Glutamatergic neuron (in vitro differentiated cells): Measurements from ENCODE around the gene CLBA1. TPM values are rescaled to one million over a fixed set of nuclear protein-coding genes. Genes with fewer than 3 reads are reported as not detected.
A peak's percentile ranks its signal among the peaks of the same experiment; 100 is the strongest.

Source experiments
- DNase-seq: peaks from one replicate; pipeline ENCODE4 v3.0.0; 2022
- H3K27ac Mint-ChIP-seq: one replicate; pipeline ENCODE4 v1.8.0; 2020; ENCODE audit warnings: mild to moderate bottlenecking, mixed read lengths, inconsistent platforms; ENCODE audit not compliant: unreplicated experiment
- H3K27me3 Mint-ChIP-seq: one replicate; pipeline ENCODE4 v1.8.0; 2020; ENCODE audit warnings: mild to moderate bottlenecking, moderate library complexity, mixed read lengths, inconsistent platforms; ENCODE audit not compliant: unreplicated experiment
- H3K36me3 Mint-ChIP-seq: one replicate; pipeline ENCODE4 v1.8.0; 2020; ENCODE audit warnings: mild to moderate bottlenecking, mixed read lengths, inconsistent platforms; ENCODE audit not compliant: unreplicated experiment
- H3K4me1 Mint-ChIP-seq: one replicate; pipeline ENCODE4 v1.8.0; 2020; ENCODE audit warnings: mild to moderate bottlenecking, low read depth, mixed read lengths, inconsistent platforms; ENCODE audit not compliant: unreplicated experiment
- H3K4me3 Mint-ChIP-seq: one replicate; pipeline ENCODE4 v1.8.0; 2020; ENCODE audit warnings: mild to moderate bottlenecking, mixed read lengths, inconsistent platforms; ENCODE audit not compliant: unreplicated experiment
- H3K9me3 Mint-ChIP-seq: one replicate; pipeline ENCODE4 v1.8.0; 2020; ENCODE audit warnings: mild to moderate bottlenecking, moderate library complexity, mixed read lengths, inconsistent platforms; ENCODE audit not compliant: unreplicated experiment
- total RNA-seq: library from RNA; stranded (reverse); fragmentation: NEBNext Ultra II Directional; extraction: Animal tissue kit (Norgen Biotek cat#: 25700); gene quantifications from one replicate; pipeline ENCODE4 v1.2.1, GENCODE V29; 2021; ENCODE audit not compliant: unreplicated experiment
- TF ChIP-seq, protein P1 (sequence below): fragments of 200-600 bp; sonication (generic); IDR thresholded peaks from one replicate; pipeline ENCODE4 v1.5.0; 2021; ENCODE audit not compliant: partially characterized antibody, unreplicated experiment

CLBA1 gene
- total RNA-seq, 1 donor from 2014 or later = 5.9 TPM

DNA sequence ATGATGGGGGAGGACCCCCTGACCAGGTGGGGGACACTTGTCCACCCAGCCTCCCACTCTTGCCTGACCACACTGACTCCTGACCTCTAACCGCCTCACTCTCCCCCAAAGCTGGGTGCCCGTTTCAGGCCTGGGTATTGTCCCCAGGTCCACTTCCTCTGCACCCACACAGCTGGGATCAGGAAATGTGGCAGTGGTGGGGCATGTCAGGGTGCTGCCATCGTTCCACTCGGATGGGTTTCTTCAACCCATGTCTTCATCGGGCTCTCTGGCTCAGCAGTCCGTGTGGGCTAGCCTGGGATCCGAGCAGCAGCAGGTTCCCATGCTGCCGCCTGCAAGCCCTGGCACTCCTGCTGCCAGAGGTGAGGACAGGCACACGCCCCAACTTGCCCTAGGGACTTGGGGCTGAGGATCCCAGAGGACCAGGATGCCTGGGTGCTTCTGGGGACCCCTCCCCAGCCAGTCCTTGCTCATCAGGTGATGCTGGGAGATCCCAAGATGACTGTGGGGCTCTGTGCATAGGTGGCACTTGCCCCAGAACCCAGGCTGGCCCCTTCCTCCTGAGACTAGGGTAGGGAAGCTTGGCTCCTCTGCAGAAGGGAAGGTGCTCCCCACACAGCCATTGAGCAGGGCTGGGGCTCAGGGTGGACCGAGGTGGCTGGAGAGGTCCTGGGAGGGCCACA lies 2.9 kb upstream of the CLBA1 start:
- no peak for DNase-seq
- H3K27me3 Mint-ChIP-seq = peaks cover 18% of the 10 kb centered on the region
- peaks cover 3% of the 10 kb centered on the region for H3K4me1 Mint-ChIP-seq
- no peak overlapping the region for H3K4me3 Mint-ChIP-seq
- no peak overlapping the region for H3K27ac Mint-ChIP-seq
- H3K36me3 Mint-ChIP-seq = no peaks in the 10 kb centered on the region
- peaks cover 14% of the 10 kb centered on the region for H3K9me3 Mint-ChIP-seq
- TF ChIP-seq, protein P1, sequence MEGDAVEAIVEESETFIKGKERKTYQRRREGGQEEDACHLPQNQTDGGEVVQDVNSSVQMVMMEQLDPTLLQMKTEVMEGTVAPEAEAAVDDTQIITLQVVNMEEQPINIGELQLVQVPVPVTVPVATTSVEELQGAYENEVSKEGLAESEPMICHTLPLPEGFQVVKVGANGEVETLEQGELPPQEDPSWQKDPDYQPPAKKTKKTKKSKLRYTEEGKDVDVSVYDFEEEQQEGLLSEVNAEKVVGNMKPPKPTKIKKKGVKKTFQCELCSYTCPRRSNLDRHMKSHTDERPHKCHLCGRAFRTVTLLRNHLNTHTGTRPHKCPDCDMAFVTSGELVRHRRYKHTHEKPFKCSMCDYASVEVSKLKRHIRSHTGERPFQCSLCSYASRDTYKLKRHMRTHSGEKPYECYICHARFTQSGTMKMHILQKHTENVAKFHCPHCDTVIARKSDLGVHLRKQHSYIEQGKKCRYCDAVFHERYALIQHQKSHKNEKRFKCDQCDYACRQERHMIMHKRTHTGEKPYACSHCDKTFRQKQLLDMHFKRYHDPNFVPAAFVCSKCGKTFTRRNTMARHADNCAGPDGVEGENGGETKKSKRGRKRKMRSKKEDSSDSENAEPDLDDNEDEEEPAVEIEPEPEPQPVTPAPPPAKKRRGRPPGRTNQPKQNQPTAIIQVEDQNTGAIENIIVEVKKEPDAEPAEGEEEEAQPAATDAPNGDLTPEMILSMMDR = no peak

DNA sequence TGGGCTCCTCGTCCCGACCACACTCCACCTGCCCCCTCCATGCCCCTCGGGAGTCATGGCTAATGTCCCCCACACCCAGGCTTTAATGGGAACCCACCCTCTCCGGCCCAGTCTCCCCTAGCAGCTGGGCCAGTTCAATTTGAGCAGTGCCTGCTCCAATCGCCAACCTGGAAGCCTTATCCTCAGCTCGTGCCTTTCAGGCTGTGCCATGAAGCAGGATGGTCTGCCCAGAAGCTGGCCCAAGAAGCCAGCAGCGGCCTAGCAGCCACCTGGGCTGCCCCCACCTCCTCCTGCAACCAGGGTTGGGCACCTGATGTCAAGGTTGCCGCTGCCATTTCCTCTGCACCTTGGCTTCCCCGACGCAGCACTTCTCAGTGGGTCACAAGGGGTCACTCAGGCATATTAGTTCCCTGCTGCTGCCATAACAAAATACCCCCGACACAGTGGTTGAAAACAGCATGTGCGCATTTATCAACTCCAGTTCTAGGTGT lies 2.3 kb upstream of the CLBA1 start:
- Mint-ChIP-seq H3K36me3 (no peaks in the 10 kb centered on the region), H3K27ac (no peak overlapping the region), H3K9me3 (peaks cover 13% of the 10 kb centered on the region), H3K4me3 (no peak overlapping the region), H3K27me3 (peaks cover 19% of the 10 kb centered on the region), H3K4me1 (peaks cover 3% of the 10 kb centered on the region)
- TF ChIP-seq, protein P1 = no peak
- no peak for DNase-seq

DNA sequence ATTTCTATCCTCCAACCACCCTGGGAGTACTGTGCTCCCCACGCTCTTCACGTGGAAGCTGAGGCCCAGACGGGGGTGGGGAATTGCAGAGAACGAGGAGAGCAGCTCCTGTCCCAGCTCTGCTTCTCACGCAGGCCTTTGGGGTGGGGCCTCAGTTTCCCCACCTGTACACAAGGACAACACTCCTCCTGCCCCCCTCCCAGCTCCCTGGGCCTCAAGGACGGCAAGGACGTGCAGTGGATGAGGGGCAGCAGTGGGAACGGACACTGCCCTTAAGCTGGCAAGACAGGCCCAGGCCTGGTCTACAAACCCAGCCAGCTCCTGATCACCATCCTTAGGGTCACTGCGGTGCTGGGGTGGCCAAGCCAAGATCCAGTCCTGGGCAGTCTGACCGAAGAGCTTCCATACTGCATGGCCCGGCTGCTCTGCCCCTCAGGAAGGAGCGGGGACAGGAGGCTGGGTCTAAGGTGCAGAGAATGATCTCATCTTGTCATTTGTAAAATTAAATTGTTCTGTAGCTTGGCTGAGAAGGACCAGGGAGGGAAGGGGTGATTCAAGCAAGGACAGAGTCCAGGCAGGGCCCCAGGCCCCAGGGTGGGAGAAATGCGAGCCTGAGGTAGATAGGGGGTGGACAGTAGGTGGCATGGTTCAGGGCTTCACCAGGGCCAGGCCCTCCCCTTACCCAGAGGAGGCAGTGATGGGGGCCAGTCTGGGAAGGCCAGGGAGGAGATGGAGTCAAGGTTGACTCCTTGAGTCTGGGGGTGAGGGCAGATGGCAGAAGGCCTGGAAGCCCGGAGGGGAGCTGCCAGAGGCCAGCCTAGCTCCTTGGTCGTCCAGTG lies 1.3 kb upstream of the CLBA1 start:
- Mint-ChIP-seq H3K4me1 (peaks cover 3% of the 10 kb centered on the region), H3K9me3 (peaks cover 11% of the 10 kb centered on the region), H3K27me3 (peaks cover 18% of the 10 kb centered on the region), H3K27ac (no peak overlapping the region), H3K36me3 (no peaks in the 10 kb centered on the region), H3K4me3 (peak overlapping the region; percentile 8)
- DNase-seq = no peak
- TF ChIP-seq, protein P1 = no peak

DNA sequence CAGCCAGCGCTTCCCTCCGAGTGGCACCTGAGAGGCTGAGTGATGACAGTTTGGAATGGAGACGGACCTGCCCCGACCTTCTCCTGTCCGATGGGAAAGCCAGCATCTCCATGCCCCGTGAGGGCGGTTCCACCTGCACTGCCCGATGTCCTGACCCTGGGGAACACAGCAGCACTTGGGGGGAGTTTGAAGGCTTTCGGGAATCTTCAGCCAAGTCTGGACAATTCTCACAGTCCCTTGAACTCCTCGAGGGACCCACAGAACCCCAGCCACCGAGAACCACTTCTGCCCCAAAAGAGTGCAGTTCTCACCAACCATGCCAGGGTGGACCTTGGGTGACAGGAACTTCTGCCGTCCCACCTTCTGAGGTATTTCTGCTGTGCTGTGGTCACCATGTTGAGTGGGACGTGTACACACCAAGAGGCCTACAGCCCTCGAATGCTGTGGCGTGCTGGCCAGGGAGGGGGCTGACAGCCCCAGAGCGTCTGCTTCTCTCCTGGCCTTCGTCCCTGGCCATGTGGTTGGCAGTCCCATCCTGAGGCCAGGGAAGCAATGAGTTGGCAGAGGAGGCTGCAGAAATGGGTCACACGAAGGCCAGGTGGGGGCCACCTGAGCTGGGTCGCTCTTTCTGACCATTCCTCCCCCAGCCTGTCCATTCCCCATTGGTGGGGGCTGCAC lies 1.0 kb downstream of the CLBA1 start:
- H3K4me1 Mint-ChIP-seq = peaks cover 7% of the 10 kb centered on the region
- no peaks in the 10 kb centered on the region for H3K36me3 Mint-ChIP-seq
- no peak overlapping the region for H3K27ac Mint-ChIP-seq
- peaks cover 12% of the 10 kb centered on the region for H3K27me3 Mint-ChIP-seq
- peaks cover 7% of the 10 kb centered on the region for H3K9me3 Mint-ChIP-seq
- peak overlapping the region; percentile 77 for H3K4me3 Mint-ChIP-seq
- DNase-seq = no peak
- TF ChIP-seq, protein P1 = no peak
